ENCODE measurements around the gene TEPSIN.
"Not testable (repeated sequence)": the region's sequence is repeated elsewhere in the genome, so short reads cannot be mapped to it uniquely, and the experiment has no call there.

Gene TEPSIN

GRCh38 chr17:81235822-81236740 lies 2.8 kb downstream of the TEPSIN start:
- no peak for DNase-seq (ENCODE audit: low spot score)

DNA sequence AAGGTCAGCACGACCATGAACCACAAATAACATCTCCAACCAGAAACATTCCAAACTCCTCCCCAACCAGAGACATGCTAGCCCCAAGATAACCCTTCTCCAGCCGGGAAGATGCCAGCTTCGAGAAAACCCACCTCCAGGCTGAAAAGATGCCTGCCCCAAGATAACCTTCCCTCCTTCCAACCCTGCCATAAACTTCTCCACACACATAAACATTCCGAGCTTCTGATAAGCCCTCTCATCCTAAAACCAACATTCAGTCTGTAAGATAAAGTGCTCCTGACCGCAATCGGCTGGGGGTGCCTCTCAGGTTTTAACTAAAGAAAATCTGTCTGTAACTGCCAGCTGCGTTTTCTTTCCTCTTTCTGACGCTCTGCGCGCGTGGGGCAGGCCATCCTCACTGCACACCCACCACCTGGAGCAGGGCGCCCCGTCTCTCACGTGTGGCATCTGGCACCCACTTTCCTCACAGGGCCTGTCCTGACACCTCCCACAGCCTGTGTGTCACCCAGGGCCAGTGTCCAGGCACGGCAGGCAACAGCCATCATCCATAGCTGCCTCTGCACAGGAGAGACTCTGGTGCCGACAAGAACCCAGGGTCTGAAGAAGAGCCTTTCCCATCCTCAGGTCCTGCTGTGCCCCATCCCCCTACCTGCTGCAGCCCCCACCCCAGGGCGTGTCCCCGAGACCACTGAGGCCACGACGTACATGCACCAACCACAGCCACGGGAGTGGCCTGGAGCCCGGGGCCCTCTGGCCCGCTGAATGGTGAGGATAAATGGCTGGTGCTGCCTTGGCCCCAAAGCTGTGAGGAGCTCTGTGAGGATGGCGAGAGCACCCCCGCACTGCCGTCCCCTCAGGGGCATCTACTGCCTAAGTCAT lies 3.7 kb downstream of the TEPSIN start:
- DNase-seq (ENCODE audit: low spot score) = no peak

DNA sequence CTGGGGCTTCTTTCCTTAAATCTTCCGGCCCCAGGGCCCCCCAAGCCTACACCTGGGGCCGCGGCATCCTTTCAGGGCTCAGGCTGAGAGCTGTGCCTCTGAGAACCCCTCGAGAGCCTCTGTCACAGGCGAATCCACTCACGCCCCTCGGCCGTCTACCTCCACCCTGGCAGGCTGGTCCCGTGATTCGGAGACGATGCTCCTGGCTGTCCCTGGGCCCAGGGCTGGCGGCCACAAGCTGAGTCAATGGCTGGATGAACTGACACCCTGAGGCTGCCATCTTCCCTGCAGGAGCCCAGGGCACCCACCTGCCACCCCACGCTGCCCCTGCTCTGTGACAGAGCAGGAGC lies 4.4 kb downstream of the TEPSIN start:
- DNase-seq (ENCODE audit: low spot score) = no peak

- DNase-seq (ENCODE audit: low spot score) = no peak
These were observed 4.9 kb downstream of the TEPSIN start for GRCh38 chr17:81233811-81234505.

- no peak for DNase-seq (ENCODE audit: low spot score)
These were observed 5.5 kb downstream of the TEPSIN start for GRCh38 chr17:81233316-81233715.

- DNase-seq (ENCODE audit: low spot score) = no peak
These were observed 6.1 kb downstream of the TEPSIN start for GRCh38 chr17:81232616-81233241.

DNA sequence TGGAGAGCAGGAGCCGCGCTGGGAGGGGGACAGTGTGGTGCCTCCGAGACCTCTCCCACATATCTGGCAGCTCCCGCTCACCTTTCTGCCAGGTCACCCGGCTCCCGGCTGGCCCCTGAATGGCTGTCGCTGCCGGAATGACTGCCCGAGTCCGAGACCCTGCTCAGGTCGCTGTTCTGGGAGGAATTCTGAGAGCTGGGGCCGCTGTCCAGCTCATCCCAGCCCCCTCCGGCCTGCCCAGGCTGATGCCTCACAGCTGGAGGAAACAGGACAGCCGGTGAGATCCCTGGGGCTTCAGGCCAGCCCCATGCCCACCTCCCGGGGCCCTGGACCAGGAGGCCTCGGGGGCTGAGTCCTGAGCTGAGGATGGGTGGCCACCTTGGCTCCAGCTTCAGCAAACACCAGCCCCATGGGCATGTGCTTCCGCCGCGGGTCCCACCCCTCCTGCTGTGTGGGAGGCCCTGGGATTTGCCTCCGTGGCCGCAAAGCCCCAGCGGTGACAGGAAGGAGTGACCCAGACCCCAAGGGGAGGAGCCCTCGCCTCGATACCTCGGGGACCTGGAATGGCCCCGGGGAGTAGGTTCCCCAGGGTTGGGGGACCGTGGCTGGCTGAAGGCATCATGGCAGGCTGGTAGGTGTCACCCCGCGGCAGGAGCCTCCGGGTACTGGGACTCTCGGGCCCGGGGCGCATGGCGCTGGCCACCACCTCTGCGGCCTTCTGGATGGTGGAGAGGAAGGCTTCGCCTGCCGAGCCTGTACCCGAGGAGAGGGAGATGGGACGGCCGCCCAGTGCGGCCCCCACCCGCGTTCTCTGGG lies 6.9 kb downstream of the TEPSIN start:
- DNase-seq (ENCODE audit: low spot score) = no peak

DNA sequence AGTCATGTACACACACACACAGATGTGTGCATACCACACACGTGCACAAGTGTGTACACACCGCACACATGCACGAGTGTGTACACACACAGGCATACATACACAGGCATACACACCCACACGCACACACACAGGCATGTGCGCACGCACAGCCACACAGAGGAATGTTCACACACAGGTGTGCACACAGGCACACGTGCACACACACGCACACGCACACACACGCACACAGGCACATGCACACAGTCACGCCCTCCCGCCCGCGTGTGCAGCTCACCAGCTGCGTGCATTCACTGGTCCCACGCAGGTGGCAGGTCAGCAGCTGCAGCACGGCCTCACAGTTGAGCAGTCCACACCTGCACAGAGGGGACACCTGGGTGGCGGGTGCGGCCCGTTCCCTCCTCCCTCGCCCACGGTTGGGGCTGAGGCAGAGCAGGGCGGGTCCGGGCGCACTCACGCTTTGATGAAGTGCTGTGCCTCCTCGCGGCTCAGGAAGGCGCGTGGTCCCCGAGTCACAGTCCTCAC lies 7.7 kb downstream of the TEPSIN start:
- no peak for DNase-seq (ENCODE audit: low spot score)

DNA sequence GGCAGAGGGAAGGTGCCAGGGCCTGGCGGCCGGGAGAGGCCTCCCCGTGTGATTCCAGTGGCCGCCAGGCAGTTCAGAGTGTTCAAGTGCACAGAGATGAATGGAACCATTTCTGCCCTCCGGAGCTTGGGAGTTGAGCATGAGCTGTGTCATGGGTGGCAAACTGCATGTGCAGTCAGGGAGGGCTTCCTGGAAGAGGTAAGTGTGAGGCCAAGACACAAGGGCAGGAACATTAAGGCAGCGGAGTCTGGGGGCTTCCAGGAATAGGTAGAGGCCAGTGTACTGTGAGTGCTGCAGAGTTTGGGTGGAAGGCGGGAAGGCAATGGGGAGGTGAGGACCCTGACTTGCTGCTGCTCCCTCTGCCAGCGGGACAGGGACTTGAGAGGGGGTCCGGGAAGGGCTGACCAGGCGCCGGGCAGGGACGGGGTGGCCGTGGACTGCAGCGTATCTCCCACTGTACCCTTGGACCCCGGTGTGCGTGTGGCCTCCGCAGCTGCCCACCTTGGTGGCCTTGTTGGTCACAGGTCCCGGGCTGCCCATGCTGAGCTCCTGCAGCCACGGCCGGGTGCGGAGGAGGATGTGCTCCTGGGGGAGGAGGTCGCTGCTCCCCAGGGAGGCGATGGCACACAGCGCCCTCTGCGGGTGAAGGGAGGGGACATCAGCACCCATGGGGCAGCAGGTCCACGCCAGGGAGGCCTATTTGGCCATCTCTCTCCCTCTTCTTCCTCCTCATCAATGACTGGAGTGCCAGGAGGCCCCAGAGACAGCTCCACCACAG lies 8.6 kb downstream of the TEPSIN start:
- no peak for DNase-seq (ENCODE audit: low spot score)

GRCh38 chr17:81229666-81229920 lies 9.3 kb downstream of the TEPSIN start:
- no peak for DNase-seq (ENCODE audit: low spot score)

GRCh38 chr17:81228834-81229665 lies 9.8 kb downstream of the TEPSIN start:
- no peak for DNase-seq (ENCODE audit: low spot score)

DNA sequence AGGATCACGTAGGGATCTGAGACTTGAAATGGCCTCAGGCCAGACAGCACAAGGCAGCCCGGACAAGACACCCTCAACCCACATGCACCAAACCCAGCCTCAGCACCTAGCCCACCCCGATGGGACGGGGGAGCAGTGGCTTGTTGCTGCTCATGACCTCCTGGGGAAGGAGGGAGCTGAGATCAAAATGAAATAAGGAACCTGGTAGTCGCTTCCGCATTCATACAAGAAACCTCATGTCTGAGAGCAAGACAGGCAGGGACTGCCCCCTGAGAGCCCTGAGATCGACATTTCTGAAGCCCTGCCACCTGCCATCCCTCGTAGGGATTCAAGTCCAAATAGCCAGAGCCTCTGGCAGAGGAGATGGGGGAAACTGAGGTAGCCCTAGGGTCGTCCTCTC lies 10.4 kb downstream of the TEPSIN start:
- DNase-seq (ENCODE audit: low spot score) = no peak

- not testable (repeated sequence) for DNase-seq (ENCODE audit: low spot score)
These were observed 11.2 kb downstream of the TEPSIN start for GRCh38 chr17:81227630-81228029.

DNA sequence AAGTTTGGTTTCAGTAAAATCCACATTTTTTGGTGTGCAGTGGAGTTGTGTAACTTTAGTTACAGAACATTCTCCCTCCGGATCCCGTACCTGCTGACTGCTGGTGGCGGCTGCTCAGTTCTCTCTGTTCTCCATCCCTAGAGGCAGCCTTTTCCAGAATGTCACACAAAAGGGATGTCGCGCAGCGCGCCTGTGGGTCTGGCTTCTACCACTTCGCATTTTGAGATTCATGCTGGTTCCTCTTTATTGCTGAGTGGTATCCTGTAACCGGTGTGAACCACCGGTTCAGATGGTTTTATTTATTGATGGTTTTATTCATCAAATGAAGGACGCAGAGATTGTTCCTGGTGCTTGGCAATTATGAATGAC lies 15.1 kb downstream of the TEPSIN start:
- DNase-seq (ENCODE audit: low spot score) = no peak

DNA sequence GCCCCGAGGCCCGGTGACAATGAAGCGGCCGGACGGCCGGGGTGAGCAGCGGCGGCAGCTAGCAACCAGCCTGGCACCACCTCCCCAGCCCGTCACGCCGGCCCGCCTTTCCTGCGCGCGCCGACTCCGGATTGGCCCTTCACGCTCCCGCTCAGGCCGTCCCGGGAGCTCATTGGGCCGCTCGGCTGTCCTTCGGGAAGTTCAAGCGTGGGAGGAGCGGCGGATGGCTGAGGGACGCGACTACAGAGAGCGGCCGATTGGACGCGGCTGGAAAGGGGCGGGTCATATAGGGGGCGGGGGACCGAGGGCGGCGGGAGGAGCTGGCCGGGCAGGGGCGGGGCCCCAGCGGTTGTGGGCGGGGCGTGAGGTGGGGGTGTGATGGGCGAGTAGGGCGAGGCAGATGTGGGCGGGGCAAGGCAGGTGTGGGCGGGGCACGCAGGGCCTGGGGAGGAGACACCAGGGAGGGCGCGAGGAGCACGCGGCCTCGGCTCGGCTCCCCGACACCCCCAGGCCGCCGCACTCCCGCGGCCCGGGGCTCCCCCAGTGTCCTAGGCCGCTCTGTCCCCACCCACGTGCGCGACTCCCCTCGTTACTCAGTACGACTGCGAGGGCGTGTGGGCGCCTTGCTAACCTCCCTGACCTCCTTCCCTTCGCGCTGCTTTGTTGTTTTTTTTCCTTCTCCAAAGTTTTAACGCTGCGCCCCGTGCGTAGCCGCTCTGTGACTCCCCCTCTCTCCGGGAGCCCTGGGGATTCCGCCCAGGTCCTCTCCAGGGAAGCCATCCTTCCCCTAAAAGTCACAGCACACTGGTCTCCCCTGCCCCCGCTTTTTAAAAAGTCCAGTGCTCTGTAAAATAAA lies 15.7 kb downstream of the TEPSIN start, which contains the start of gene CEP131:
Gene CEP131, minus strand, starts transcription at position 60 of the 856 bp plus-strand sequence. CDS start 2,909 bp downstream, outside the sequence.
- peak; percentile 96 for DNase-seq (ENCODE audit: low spot score)

DNA sequence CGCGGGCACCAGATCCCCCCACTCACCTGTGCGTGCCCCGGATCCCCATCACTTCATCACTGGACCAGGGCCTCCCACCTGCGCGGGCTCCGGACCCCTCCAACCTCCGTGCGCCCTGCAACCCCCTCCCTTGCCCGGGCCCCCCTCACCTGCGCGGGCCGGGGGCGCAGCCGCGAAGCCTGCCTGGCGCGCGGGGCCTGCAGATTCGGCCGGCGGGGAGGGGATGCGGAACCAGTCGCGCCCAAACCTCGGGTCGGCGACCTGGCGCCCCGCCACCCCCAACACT lies 16.3 kb downstream of the TEPSIN start:
- no peak for DNase-seq (ENCODE audit: low spot score)

DNA sequence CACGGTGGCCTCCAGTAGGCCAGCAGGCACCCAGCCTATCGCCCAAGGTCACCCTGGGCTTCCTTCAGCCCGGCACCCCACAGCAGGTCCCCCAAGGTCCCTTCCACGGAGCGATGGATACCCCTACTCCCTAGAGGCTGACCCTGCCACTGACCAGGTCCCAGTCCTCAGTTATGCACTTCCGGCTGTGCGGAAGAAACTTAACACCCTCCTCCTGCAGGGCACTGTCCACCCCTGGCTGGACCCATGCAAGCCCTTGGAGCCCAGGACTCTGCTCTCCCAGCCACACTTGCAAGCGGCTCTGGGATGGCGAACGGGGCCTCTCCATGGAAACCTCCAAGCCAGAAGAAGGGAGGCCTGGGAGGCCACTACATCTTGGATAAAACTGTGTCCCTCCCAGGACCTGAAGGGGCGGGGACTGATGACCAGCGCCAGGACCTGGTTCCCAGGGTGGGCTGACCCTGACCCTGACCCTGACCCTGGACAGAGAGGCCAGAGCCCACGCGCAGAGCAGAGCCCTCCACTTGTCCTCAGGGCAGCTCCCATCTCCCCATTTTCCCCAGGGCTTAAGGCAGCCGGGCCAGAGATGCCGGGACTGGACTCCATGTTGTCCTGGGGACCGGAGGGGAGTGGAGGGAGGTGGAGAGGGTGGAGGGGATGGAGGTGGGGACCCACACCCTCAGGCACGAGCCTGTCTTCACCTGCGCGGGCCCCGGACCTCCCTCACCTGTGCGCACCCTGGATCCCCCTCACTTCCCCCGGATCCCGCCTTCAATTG lies 16.8 kb downstream of the TEPSIN start:
- DNase-seq (ENCODE audit: low spot score) = no peak

- DNase-seq (ENCODE audit: low spot score) = no peak
These were observed 17.4 kb downstream of the TEPSIN start for GRCh38 chr17:81221371-81221841.

Measured in kidney capillary endothelial cell (primary cell).